IPS-18c (cell line): ENCODE measurements around the gene IQCN.

Source experiments
- H3K4me3 ChIP-seq: 2 replicates; pipeline ENCODE4 v1.7.0; 2013; ENCODE audit warnings: low read depth, mild to moderate bottlenecking, low read length, moderate library complexity; ENCODE audit not compliant: insufficient read depth
- H3K9me3 ChIP-seq: one replicate; pipeline ENCODE4 v1.6.1; 2013; ENCODE audit warnings: mild to moderate bottlenecking, low read length, moderate library complexity; ENCODE audit not compliant: control insufficient read depth, insufficient read depth

The IQCN gene

GRCh38 chr19:18280247-18281081 is 6.2 kb upstream of the IQCN start:
- H3K9me3 ChIP-seq = no peaks in the 10 kb centered on the region
- H3K4me3 ChIP-seq = peak overlapping the region; percentile 91

GRCh38 chr19:18279516-18280246 is 5.4 kb upstream of the IQCN start:
- Histone ChIP-seq H3K9me3 (no peaks in the 10 kb centered on the region), H3K4me3 (peak overlapping the region; percentile 91)

GRCh38 chr19:18279266-18279515 is 4.9 kb upstream of the IQCN start:
- Histone ChIP-seq H3K9me3 (no peaks in the 10 kb centered on the region), H3K4me3 (peak overlapping the region; percentile 91)

GRCh38 chr19:18278521-18279265 is 4.4 kb upstream of the IQCN start:
- peaks cover 1% of the 10 kb centered on the region for H3K9me3 ChIP-seq
- peak overlapping the region; percentile 91 for H3K4me3 ChIP-seq

- H3K9me3 ChIP-seq = peaks cover 3% of the 10 kb centered on the region
- H3K4me3 ChIP-seq = no peak overlapping the region
These were observed 617 bp upstream of the IQCN start for GRCh38 chr19:18274781-18275356.

- H3K9me3 ChIP-seq = peaks cover 3% of the 10 kb centered on the region
- no peak overlapping the region for H3K4me3 ChIP-seq
These were observed 562 bp downstream of the IQCN start for GRCh38 chr19:18273561-18274218.

- H3K9me3 ChIP-seq = peaks cover 3% of the 10 kb centered on the region
- no peak overlapping the region for H3K4me3 ChIP-seq
These were observed 2.8 kb downstream of the IQCN start for GRCh38 chr19:18271433-18271841.

GRCh38 chr19:18270326-18270725 is 3.9 kb downstream of the IQCN start:
- H3K4me3 ChIP-seq = no peak overlapping the region
- H3K9me3 ChIP-seq = peaks cover 3% of the 10 kb centered on the region

- Histone ChIP-seq H3K4me3 (no peak overlapping the region), H3K9me3 (peaks cover 3% of the 10 kb centered on the region)
These were observed 5.1 kb downstream of the IQCN start for GRCh38 chr19:18269070-18269723.

- no peaks in the 10 kb centered on the region for H3K9me3 ChIP-seq
- no peak overlapping the region for H3K4me3 ChIP-seq
These were observed 7.2 kb downstream of the IQCN start for GRCh38 chr19:18266771-18267686.

- H3K4me3 ChIP-seq = no peak overlapping the region
- no peaks in the 10 kb centered on the region for H3K9me3 ChIP-seq
These were observed 8.7 kb downstream of the IQCN start for GRCh38 chr19:18265582-18265981.

- Histone ChIP-seq H3K9me3 (no peaks in the 10 kb centered on the region), H3K4me3 (no peak overlapping the region)
These were observed 9.2 kb downstream of the IQCN start for GRCh38 chr19:18264971-18265540.

- H3K4me3 ChIP-seq = no peak overlapping the region
- H3K9me3 ChIP-seq = no peaks in the 10 kb centered on the region
These were observed 10.0 kb downstream of the IQCN start for GRCh38 chr19:18264137-18264854.

- Histone ChIP-seq H3K9me3 (no peaks in the 10 kb centered on the region), H3K4me3 (no peak overlapping the region)
These were observed 10.7 kb downstream of the IQCN start for GRCh38 chr19:18263324-18264136.
